GM19193 (cell line): ENCODE results near the gene COL4A1.

Experiments used
- POLR2A ChIP-seq: IDR thresholded peaks from 4 replicates; pipeline ENCODE4 v1.6.1; 2011; ENCODE audit not compliant: insufficient read depth, insufficient read length; ENCODE audit errors: extremely low read depth

COL4A1 gene

DNA sequence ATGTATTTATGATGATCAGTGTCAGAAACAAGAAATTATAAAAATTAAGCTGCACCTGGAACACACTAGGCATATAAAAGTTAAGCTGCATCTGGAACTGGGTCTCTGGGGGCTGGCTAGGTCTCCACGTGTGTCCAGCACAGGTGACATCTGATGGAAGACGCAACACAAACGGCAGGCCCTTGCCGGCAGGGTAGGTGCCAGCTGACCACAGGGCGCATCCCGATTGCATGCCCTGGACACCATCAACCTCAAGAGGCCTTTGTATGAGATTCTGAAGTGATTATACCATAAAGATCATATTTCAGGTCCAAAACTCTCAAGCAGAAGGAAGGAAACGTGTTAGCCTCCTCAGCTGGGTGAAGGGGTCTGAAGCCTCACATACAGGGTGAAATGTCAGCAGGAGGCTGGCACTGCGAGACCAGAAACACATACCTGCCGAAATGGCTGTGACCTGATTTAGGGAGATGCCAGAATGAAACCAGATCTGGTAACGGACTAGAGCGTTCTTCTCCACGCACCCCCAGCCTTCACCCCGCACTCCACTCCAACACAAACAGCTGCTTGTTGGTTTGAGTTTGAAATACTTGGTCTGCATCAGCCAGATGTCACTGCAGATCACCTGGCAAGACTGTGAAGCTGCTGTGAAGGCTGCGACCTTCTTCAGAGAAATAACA is 37.3 kb downstream of the COL4A1 start:
- no peak for TF ChIP-seq POLR2A

GRCh38 chr13:110268576-110269185 is 38.3 kb downstream of the COL4A1 start:
- TF ChIP-seq POLR2A: no peak

- TF ChIP-seq POLR2A: no peak
These were observed 38.9 kb downstream of the COL4A1 start for GRCh38 chr13:110268061-110268460.

DNA sequence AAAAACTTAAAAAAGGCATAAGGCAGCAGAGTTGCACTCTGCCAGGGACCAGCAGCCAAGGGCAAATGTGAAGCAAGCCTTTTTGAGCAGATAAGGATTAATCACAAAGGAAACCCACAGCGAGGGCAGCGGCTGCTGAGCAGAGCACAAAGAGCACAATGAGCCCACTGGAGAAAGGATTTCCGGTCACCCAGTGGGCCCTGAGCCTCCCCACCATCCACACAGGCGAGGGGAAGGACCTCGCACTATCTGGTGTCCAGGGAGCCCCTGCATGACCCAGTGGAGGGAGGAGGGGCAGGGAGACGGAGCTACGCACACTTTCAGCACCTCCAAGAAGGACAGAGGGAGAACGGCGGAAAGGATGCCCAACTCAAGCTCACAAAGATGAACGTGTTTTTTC is 40.0 kb downstream of the COL4A1 start:
- TF ChIP-seq POLR2A: no peak

GRCh38 chr13:110266431-110266809 is 40.5 kb downstream of the COL4A1 start:
- TF ChIP-seq POLR2A: no peak

GRCh38 chr13:110265682-110266430 is 41.1 kb downstream of the COL4A1 start:
- no peak for TF ChIP-seq POLR2A

- TF ChIP-seq POLR2A: no peak
These were observed 41.6 kb downstream of the COL4A1 start for GRCh38 chr13:110265341-110265681.

- TF ChIP-seq POLR2A: no peak
These were observed 42.2 kb downstream of the COL4A1 start for GRCh38 chr13:110264685-110265275.

- TF ChIP-seq POLR2A: no peak
These were observed 43.1 kb downstream of the COL4A1 start for GRCh38 chr13:110263888-110264287.

DNA sequence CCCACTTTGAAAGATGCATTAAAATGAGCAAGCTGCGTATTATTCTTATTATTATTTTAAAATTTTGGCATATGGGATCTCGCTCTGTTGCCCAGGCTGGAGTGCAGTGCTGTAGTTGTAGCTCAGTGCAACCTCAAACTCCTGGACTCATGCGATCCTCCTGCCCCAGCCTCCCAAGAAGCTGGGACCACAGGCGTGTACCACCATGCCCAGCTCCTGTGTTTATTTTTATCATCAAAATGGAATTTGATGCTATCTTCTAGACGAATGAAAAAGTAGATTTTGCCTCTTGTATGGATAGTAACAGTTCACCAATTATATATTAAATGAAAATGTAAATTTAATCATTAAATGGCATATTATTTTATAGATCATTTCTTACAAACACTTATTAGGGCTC is 43.6 kb downstream of the COL4A1 start:
- TF ChIP-seq POLR2A: no peak

DNA sequence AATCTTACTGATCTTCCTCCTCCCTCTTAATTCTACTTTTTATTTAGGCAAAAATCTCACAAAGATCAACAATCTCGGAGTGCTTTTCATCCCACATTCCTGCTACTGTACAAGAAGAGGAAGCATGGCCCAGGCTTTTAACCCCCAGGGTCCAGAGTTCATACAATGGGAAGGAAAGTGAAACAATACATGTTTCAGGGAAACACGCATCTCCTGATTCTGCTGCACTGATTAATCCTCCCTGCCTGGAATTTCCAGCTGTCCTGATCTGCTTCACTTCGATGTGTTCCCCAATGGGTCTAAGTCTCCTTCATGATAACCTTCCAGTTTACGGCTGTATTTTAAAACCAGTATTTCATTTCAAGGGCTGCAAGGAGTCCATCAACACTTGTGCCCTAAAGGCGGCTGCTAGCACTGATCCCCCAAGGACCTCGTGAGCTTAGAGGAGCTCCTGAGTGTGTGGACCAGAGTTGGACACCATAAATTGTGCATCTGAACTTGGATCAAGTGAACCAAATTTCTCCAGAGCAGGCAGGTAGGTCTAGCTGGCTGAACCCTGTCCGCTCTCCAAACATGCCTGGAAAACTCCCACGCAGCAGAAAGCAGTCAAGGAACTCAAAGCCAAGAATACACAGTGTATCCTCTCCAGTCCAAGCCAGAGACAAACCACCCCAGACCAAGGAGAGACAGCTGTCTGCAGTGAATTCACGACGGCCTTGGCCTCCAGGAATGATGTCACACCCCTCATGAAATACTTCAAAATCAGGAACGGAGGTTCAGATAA is 44.3 kb downstream of the COL4A1 start:
- no peak for TF ChIP-seq POLR2A

DNA sequence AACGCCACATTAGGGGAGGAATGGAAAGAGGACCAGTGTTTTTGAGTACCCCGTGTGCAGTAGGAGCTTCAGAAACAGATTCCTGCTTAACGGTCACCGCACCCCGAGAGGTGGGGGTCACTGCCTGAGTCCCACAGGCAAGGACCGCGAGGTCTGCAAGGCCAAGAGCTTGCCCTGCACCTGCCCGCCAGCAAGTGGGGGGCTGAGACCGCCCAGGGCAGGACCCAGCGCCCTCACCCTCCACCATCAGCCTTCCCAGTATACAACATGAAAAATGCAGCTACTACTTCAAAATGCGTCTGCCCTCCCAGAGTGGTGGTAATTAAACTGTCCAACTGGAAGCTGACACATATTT is 44.9 kb downstream of the COL4A1 start:
- TF ChIP-seq POLR2A: no peak

- TF ChIP-seq POLR2A: no peak
These were observed 45.5 kb downstream of the COL4A1 start for GRCh38 chr13:110261166-110262081.

GRCh38 chr13:110259651-110260050 is 47.3 kb downstream of the COL4A1 start:
- TF ChIP-seq POLR2A: no peak
